GM18870 (cell line): ENCODE measurements around the gene LOXL3.

Experiments used
- ATAC-seq: cut with Tn5 transposase; IDR thresholded peaks from one replicate; pipeline ENCODE4 v1.9.1; 2021; ENCODE audit warnings: moderate library complexity; ENCODE audit not compliant: unreplicated experiment

LOXL3 gene

DNA sequence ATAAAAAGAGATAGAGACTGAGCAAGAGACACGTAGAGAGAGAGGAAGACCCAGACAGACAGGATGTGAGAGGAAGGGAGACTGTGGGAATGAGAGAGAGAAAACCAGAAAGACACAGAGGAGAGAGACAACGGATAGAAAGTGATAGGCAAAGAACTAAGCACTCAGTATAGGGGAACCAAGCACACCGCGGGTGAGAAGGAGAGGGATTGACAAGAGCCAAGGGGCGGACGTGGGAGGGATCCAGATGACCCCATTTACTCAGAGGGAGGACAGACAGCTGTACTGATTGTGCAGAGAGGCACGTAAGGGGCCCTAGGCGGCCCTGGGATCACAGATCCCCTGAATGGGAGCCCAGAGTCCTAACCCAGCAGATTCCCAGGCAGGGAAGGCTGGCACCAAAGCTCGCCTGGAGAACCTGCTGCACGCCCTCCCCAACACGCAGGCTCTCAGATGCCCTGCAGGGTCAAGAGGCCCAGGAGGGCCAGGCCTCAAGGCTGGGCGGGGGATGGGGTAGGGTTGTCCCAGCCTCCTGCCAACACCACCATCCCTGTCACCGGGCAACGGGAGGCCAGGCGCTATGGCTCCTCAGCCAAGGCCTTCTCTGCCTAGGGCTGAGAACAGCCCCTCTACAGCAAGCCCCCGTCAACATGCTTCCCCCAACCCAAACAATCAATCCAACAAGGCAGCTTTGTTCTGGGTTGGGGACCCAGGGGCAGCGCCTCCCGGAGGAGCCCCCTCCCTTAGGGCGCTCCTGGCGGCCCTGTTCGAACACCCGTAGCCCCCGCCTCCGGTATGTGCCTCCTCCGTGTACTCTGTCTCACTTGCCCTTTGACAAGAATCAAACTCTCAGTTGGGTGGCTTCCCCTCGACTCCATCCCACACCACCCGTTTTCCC is 579 bp downstream of the LOXL3 start:
- no peak for ATAC-seq

DNA sequence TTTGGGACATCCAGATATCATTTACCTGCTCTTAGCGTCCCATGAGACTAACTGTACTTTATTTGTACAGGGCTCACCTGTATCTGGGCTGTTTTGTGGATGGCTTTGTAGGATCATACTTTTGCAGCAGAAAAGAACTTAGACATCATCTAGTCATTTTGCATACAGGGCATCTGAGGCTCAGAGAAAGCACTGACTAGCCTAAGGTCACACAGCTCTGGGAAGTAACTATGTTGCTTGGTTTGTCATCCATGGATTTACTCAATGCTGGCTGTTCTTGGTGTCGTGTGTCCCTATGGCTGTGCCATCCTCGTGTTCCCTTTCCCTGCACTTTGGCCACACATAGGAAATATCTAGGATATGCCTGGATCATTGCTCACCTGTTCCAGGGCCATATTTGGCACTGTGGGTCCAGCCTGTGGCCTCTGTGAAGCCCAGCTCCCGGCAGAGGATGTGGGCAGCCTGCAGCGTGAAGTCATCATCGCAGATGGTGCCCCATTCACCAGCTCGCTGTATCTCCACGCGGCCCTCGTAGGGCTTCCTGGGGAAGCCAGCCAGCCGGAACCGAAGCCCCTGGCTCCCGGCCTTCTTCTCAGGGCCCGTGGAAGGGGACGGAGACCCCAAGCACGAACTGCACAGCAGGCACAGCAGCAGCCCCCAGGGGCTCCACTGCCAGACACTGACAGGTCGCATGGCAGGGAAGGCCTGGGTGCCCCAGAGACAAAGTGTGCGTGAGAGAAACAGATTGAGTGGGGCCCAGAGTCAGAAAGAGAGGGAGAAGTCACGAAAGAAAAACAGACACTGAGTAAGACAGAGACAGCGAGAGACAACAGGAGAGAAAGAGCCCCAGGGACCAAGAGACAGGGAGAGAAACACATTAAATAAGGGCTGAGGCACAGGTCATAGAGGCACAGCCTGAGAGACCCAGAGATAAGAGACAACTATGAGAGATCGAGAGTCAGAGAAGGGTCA is 1.5 kb downstream of the LOXL3 start:
- no peak for ATAC-seq

DNA sequence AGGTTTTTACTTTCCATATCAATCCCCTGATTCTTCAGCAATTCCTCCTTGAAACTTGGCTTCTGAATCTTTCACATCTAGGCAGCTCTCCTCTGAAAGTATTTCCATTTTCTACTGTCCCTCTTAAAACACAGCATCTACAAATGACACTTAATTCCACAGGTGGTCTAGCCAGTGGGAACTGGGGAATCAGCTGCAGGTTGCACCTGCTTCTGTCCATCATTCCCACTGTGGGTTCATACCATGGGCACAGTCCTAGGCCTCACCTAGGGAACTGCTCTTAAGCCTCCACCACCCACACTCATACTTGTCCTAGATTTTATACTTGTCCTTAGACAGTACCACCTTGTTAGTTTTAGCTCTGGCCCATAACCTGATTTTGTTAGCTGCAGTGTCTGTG is 2.2 kb downstream of the LOXL3 start:
- no peak for ATAC-seq

DNA sequence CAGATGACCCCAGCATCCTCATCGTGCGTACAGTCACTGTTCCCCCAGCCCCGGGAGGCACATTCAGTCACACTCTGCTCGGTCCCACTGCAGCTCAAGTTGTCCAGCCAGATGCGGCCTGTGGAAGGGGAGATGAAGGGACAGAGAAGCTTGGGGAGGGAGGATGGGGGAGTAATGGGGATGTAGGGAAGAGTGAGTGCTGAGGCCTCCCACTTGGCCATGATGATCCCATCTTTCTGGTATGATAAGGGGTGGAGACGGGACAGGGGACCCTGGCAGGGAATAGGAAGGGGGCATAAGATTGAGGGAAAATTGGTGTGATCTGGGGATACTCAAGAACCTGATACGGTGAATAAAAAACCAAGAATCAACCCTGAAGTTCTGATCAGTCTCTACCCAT is 3.5 kb downstream of the LOXL3 start:
- ATAC-seq = no peak

DNA sequence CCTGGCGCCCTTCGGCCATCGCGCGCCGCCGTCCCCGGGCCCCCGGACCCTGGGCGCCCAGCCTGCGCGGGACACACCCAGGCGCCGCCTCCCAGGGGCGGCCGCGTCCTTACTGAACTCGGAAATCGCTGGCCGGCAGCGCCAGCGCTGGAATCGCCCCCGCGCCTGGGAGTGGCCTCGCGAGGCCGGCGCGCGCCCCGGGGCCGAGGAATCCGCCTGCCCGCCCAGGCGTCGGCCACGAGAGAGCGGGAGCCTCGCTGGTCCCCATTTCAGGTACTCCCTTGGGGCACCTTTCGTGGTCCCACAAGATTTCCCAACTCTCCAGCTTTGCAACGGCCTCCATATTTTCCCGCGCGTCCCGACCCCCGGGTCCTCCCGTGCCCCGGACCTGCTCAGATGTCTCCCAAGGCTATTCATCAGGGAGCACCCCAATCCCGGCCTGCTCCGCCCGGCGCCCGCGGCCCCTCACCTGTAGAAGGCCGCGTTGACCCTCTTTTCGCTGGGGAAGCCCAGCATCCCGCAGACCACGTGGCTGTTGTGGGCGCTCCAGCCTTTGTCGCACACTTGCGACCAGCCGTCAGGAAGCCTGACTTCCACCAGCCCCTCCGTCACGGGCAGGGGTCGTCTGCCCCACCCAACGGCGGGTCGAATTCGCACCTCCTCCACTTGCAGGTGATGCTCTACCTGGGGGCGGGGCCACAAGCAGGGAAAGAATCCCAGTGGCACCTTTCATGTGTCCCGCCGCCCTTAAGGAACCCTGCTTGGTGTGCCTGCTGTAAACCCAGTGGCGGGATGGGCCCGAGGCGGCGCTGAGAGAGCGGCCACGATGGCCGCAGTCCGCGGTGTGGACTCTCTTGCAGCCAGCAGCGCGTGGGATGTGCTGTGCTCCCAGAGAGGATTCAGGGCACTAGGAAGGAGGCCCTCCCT is 4.6 kb downstream of the LOXL3 start:
- no peak for ATAC-seq

DNA sequence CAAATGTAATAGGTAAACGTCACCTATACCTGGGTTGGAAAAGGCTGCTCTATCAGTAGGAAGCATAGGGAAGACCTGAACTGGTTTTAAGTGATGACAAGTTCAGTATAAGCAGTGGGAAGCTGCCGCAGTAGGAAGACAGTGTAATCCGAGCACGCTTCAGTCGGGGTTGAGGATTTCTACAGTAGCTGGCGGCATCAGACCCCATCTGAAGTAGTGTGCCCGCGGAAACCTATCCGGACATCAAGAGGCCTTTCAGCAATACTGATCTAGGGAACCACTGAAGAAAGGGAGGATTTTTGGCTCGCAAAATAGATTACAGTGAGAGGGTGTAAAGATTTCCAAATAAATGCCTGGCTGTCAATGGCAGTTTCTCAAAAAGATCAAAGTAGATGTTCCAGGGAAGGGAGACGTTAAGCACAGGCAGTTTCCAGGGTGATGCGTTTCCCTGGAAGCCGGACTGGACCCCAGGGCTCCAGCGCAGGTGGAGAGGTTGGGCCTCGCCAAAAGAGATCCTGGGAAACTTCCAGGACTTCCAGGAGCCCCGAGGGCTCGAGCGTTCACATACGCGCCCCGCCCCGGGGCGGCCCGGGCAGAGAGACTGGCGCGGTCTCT is 5.3 kb downstream of the LOXL3 start:
- ATAC-seq = no peak

DNA sequence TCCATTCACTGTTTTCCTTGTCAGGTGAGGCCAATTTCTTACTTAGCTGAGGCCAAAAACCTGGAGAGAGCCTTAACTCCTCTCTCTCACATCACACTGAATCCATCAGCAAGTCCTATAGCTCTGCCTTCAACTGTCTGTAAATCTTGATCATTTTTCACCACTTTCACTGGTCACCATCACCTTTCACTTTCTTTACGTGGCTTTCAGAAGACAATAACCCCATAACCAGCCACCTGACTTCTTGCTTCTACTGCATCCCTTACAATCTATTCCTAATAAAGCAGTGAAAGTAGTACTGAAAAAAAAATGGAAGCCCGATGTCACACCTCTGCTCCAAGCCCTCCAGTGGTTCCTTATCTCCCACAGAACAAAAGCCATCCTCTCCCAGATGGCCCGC is 7.7 kb downstream of the LOXL3 start:
- ATAC-seq = no peak

DNA sequence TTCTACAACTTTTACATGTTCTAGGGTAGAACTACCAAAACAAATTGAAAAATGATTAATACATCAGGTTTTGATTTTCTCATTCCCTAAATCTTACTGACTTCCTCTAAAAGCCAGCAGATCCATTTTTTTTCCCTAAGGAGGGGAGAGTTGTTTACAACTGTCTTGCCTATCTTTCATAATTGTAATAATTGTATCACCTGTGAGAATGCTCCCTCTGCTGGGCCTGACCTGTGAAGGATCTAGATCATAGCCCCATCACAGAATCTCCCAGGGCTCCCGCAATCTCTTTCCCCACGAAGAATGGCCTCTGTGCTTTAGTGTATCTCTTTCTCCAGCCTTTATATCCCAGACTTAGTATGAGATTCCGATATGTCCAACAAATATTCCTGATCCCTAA is 9.1 kb downstream of the LOXL3 start:
- ATAC-seq = no peak

DNA sequence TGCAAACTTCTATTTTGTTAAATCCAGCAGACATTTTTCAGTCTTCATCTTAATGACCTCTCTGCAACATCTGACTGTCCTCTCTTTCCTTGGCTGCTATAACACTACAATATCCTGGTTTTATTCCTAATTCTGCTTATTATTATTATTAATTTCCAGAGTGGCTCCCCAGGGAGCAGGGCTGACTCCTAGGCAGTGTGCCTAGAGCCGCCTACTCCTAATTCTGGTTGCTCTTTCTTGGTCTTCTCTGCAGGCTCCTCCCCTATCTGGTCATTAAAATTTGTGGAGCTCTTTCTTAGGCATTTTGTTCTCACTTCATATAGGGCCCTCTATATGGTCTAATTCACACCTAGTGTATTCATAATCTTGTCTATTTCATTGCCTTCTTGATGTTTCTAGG is 10.8 kb downstream of the LOXL3 start:
- no peak for ATAC-seq

DNA sequence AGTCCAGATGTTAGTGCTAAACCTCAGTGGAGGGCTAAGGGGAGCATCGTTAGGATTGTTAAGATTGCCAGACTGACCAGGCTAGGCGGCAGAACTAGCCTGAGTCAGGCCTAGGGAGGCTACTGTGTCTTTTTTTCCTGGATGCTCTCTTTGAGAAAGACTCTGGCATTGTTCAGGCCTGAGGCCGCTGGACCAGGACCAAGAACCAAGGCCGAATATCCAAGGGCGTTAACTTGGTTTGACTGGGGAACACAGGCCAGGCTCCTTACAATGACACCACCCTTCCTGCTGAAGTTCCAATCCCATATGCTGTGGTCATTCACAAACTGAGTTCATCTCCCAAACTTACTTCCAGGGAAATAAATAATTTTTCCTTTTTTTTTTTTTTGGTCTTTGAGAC is 13.5 kb downstream of the LOXL3 start:
- no peak for ATAC-seq

DNA sequence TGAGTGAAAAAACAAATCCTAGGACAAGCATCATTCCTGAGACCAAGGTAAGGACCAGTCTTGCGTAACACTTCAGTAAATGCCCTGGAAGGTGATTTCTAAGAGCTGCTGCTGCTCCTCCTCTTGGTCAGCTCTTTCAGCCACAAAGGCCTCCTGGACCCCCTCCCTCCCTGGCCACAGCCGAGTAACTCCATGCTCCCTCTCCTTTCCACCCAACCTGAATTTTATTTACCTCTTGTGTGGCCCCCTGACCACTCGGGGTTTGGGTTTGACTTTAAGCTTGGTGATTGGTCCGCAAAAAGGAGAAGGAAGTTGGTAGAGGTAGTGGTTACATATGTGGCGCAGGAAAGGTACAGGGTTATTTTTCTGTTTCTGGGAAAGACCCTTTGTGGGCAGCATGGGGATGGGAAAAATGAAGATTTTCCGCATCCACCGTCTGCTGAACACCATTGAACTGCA is 14.8 kb downstream of the LOXL3 start:
- no peak for ATAC-seq

DNA sequence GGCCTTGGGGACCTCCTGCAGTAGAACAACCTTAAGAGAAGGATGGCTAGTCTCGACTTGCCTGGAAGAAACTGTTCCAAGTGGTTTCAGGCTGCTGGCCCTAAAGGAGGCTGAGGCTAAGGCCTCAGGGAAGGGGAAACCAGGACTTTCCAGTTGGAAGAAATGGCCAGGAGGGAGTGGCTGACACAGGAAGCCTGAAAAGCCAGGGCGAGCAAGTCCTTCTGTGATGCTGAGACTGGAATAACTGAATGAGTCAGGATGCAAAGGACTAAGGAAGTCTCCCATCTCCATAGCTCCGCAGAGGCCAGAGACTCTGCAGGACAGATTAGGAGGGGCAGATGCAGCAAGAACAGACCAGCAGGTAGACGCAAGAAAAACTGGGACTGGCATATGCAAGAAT is 16.6 kb downstream of the LOXL3 start:
- no peak for ATAC-seq

DNA sequence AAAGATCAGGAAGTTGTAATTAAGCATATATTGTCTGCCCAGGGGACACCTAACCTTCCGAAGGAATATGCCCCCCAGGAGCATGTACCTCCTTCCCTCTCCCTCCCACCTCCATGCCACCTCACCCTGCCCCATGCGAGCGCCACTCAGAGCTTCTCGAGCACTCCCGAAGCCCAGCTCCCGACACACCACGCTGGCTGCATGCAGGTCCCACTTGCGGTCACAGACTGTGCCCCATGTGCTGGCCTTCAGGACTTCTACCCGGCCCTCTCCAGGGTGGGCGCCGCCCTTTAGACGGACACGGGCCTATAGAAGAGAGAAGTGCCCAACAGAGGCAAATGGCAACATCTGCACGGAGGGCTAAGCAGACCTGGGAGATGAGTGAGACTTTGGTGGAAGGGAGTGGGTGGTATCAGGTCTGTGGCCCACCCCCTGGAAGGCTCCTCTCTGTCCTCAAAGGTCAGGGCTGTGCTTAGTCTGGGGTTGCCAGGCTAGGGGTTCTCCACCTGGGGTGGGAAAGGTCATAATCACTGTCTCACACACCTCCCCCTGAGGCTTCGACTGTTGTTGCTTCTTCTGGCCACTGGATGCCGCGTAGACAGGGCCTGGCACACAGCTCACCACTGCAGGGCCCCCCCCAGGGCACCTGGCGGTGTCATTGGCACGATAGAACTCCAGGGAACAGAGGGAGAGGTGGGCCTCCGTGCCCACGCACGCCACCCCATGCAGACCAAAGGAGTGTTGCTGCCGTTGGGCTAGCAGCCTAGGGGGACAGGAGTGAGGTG is 17.4 kb downstream of the LOXL3 start:
- ATAC-seq = no peak

DNA sequence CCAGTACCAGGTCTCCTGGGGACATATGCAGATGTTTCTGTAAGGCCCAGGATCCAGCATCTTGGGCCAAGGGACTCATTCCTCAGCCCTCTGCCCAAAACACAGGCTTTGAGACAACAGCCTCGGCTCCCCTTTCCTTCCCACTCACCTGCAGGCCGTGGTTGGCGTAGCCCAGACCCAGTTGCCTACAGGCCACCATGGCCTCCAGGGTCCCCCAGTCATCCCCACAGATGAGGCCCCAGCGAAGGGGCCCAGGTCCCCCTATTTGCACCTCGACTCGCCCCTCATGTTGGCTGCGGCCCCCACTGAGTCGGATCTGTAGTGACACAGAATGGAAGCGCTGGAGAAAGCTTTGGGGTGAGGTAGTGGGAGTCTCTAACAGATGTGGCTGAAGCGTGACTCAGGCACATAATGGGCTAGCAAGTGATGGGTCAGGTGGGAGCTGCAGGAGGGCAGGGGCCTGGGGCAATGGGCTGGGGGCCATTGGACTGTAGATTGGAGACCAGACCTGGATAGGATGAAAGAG is 18.2 kb downstream of the LOXL3 start:
- ATAC-seq = no peak

DNA sequence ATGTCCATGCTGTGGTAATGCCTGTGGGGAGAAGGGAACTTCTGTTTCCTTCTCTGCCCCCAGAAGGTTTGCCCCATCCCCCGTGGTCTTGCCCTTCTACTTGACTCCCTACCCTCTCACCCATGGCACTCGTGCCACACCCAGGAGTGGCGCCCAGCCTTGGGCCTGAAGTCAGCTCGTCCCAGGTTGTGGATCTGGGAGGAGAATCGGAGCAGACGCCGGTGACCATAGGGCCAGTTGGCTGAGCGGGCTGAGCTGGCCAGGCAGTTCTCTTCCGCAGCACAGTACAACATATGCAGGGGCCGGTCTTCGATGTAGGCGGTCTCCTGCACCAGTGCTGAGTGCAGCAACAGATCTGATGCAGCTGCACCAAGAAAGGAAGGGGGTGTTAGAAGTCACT is 19.3 kb downstream of the LOXL3 start:
- no peak for ATAC-seq

DNA sequence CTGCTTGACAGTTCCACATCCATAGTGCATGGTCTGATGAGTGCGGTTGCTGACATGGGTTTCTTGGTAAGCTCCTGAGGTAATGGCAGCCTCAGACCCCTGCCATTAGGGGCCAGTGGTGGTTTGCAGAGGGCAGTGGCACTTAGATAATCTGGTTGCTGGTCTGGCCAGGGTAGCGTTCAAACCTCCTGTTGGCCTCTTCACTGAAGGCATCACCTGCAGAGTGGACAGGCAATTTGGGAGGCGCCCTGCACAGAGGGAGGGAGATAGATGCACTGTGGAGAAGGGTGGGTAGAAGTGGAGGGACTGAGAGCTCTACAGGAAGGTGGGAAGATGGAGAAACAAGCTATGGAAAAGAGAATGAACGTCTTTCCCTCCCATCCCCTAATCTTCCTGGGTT is 20.3 kb downstream of the LOXL3 start:
- no peak for ATAC-seq

DNA sequence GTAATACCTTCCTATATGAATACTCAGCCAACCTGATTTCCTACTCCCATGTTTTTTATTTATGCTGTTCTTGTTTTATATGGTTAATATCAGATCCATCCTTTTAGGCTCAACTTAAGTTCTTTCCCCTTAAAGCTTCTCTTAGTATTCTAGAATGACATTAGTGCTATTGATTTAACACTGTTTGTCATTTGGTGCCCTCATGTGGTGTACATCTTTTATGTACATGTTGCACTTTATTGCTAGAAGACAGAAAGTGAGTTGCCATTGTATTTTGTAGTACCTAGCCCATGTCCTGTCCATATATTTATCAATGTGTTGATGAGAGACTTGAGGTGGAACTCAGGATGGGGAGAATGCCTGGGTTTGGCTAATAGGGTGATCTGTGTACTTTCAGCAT is 21.5 kb downstream of the LOXL3 start:
- no peak for ATAC-seq

DNA sequence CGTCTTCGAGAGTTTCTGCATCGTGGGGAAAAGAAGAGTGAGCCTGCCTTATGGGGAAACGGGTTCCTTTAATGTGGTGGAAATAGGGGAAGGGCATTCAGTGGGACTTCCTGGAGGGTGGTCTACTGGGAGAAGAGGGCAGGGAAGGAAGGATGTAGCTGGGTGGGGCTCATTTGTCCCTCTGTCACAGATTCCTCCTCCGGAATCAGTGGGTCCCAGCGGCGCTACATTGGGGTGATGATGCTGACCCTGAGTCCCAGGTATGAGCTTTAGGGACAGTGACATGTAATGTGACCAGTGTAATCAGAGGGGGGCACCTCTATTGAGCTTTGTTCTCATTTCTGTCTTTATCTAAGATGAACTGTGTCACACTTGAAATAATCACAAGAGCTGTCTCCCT is 22.1 kb downstream of the LOXL3 start:
- ATAC-seq = no peak
